ENCODE results near the gene ZNF423. TPM values are rescaled to one million over a fixed set of nuclear protein-coding genes. Genes with fewer than 3 reads are reported as not detected.

ZNF423 gene
- total and polyA plus RNA-seq, 9 of the 15 experiments (the other 6 are each of a cell fraction or from before 2014, with no cell fraction given) = not detected

DNA sequence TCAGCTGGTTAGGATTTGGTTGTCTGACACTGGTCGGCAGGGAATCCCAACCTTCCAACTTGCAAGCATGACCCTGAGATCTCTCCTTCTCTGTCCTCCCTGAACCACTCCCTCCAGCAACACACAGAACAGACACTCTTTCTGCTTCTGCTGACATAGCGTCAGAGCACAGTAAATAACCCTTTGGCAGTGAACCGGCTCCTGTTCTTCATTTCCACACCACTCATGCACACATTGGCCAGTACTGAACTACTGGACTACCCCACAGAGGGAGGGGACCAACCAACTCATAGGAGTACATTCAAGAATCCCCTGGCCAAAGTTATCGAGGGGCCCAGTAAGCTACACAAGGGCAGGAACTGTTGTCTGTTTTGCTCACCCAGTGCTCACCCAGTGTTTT, 138.2 kb downstream of the ZNF423 start:
- Histone ChIP-seq H3K36me3 (ENCODE audit: control insufficient read depth, insufficient read depth, low read length) (no peaks in the 10 kb centered on the region), H3K9me1 (ENCODE audit: control insufficient read depth, insufficient read depth, low read length) (no peaks in the 10 kb centered on the region), H3K27me3 (ENCODE audit: control insufficient read depth in 2 of 2, insufficient read depth in 2 of 2, low read length in 2 of 2) (peaks cover 2 to 30% of the 10 kb centered on the region in 2 experiments; a peak in 3 of 5 replicates), H4K20me1 (replicated peaks; ENCODE audit: control insufficient read depth, insufficient read depth, low read length) (no peaks in the 10 kb centered on the region; the same call in 1 of the 2 replicates), H3K4me3 (no peak overlapping the region), H3K27ac (ENCODE audit: extremely low read depth, low read depth, low read length) (no peak overlapping the region), H3K79me2 (ENCODE audit: control insufficient read depth, insufficient read depth, low read length) (no peaks in the 10 kb centered on the region), H3K9ac (ENCODE audit: insufficient read depth in 1 of 2, low read depth in 2 of 2, low read length in 2 of 2) (no peak overlapping the region), H3K9me3 (replicated peaks; ENCODE audit: control insufficient read depth, insufficient read depth, low read depth, low read length) (no peaks in the 10 kb centered on the region), H2AFZ (ENCODE audit: low read depth, low read length) (no peak overlapping the region), H3K4me2 (ENCODE audit: insufficient read depth, low read length) (no peak overlapping the region), H3K4me1 (replicated peaks in 1 of 2; ENCODE audit: control insufficient read depth in 2 of 2, insufficient read depth in 2 of 2, low read length in 2 of 2) (no peaks in the 10 kb centered on the region; a peak in 1 of 5 replicates)
- ATAC-seq (no peak), FAIRE-seq (no peak), DNase-seq (ENCODE audit: extremely low read depth in 1 of 4, low spot score in 3 of 4) (no peak)
- in situ Hi-C loops (cut with MboI) (no loop called here), intact Hi-C loops (cut with micrococcal nuclease) (no loop called here)
- CTCF ChIA-PET (ENCODE audit: low intra/inter-chr PET ratio) = no interaction called here
- TF ChIP-seq DNMT1 (IDR thresholded peaks at IDR 0.05) (no peak), ZNF324 (CRISPR knock-in tag; IDR thresholded peaks at IDR 0.05) (no peak)
- TF ChIP-seq, protein P1, sequence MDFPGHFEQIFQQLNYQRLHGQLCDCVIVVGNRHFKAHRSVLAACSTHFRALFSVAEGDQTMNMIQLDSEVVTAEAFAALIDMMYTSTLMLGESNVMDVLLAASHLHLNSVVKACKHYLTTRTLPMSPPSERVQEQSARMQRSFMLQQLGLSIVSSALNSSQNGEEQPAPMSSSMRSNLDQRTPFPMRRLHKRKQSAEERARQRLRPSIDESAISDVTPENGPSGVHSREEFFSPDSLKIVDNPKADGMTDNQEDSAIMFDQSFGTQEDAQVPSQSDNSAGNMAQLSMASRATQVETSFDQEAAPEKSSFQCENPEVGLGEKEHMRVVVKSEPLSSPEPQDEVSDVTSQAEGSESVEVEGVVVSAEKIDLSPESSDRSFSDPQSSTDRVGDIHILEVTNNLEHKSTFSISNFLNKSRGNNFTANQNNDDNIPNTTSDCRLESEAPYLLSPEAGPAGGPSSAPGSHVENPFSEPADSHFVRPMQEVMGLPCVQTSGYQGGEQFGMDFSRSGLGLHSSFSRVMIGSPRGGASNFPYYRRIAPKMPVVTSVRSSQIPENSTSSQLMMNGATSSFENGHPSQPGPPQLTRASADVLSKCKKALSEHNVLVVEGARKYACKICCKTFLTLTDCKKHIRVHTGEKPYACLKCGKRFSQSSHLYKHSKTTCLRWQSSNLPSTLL (IDR thresholded peaks at IDR 0.05) = no peak
- TF ChIP-seq, protein P2, sequence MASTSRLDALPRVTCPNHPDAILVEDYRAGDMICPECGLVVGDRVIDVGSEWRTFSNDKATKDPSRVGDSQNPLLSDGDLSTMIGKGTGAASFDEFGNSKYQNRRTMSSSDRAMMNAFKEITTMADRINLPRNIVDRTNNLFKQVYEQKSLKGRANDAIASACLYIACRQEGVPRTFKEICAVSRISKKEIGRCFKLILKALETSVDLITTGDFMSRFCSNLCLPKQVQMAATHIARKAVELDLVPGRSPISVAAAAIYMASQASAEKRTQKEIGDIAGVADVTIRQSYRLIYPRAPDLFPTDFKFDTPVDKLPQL (IDR thresholded peaks at IDR 0.05; ENCODE audit: extremely low read depth, insufficient read length) = no peak
- POLR2A ChIA-PET = no interaction called here
- BruUV-seq (replicated peaks) = no TSS peak
- 3% methylated on average over 4 of the region's 4 CpGs for WGBS (ENCODE audit: insufficient coverage, low coverage, missing lambda C conversion rate)
